Kasumi-1 (cell line): ENCODE measurements around the gene CCDC77.
"Not testable (repeated sequence)": the region's sequence is repeated elsewhere in the genome, so short reads cannot be mapped to it uniquely, and the experiment has no call there.

Experiments
- DNase-seq, 2 experiments: peaks; one replicate each; lab custom pipeline; 2025; lab: John Stamatoyannopoulos, UW

The CCDC77 gene

GRCh38 chr12:401235-402028 is at the start of gene CCDC77:
Gene CCDC77, plus strand, starts transcription at chr12:401644. Its CDS starts 7,740 bp downstream, at chr12:409384.
- DNase-seq: no peak

GRCh38 chr12:356276-356988 is 45.0 kb upstream of the CCDC77 start:
- no peak for DNase-seq

- no peak for DNase-seq
Measured at GRCh38 chr12:359091-359490, 42.4 kb upstream of the CCDC77 start.

GRCh38 chr12:366820-367219 is 34.6 kb upstream of the CCDC77 start:
- DNase-seq: no peak

- no peak for DNase-seq
Measured at GRCh38 chr12:367972-368371, 33.5 kb upstream of the CCDC77 start.

- DNase-seq: not testable (repeated sequence)
Measured at GRCh38 chr12:370739-371485, 30.5 kb upstream of the CCDC77 start.

GRCh38 chr12:386651-387050 is 14.8 kb upstream of the CCDC77 start:
- no peak for DNase-seq

GRCh38 chr12:388012-388411 is 13.4 kb upstream of the CCDC77 start:
- no peak for DNase-seq

GRCh38 chr12:388541-389141 is 12.8 kb upstream of the CCDC77 start:
- no peak for DNase-seq

- no peak for DNase-seq
Measured at GRCh38 chr12:389142-390096, 12.0 kb upstream of the CCDC77 start, which contains the start of gene KDM5A. Gene KDM5A, minus strand, starts transcription at chr12:389320. Its CDS starts 229 bp downstream, at chr12:389091.

GRCh38 chr12:400828-401227 is 616 bp upstream of the CCDC77 start:
- no peak for DNase-seq

GRCh38 chr12:402029-402389 is 565 bp downstream of the CCDC77 start:
- no peak for DNase-seq

- DNase-seq: no peak
Measured at GRCh38 chr12:414859-415258, 13.4 kb downstream of the CCDC77 start.

- no peak for DNase-seq
Measured at GRCh38 chr12:418432-418831, 17.0 kb downstream of the CCDC77 start.

GRCh38 chr12:422526-422925 is 21.1 kb downstream of the CCDC77 start:
- no peak for DNase-seq

GRCh38 chr12:435737-436136 is 34.3 kb downstream of the CCDC77 start:
- not testable (repeated sequence) for DNase-seq

GRCh38 chr12:442235-442884 is 40.9 kb downstream of the CCDC77 start:
- peak; percentile 25 to 44 for DNase-seq

GRCh38 chr12:447141-447540 is 45.7 kb downstream of the CCDC77 start:
- no peak for DNase-seq

GRCh38 chr12:449203-449602 is 47.8 kb downstream of the CCDC77 start:
- DNase-seq: no peak

GRCh38 chr12:450438-450837 is 49.0 kb downstream of the CCDC77 start:
- no peak for DNase-seq
